Measurements from ENCODE around the gene ST6GALNAC2.
A peak's percentile ranks its signal among the peaks of the same experiment; 100 is the strongest.

GRCh38 chr17:76585033-76585648, 519 bp downstream of the ST6GALNAC2 start:
- TF ChIP-seq POLR2AphosphoS5 (IDR thresholded peaks at IDR 0.05; ENCODE audit: insufficient read depth in 1 of 2, low read depth in 1 of 2) (peak in 1 of 2 donors; percentile 43), CTCF (IDR thresholded peaks at IDR 0.05) (no peak), POLR2A (IDR thresholded peaks at IDR 0.05) (peak in 1 of 2 donors; percentile 2)
